8988T (cell line): ENCODE data around the gene MEG3.

Source experiments
- DNase-seq: peaks from one replicate; pipeline ENCODE4 v3.0.0; 2011

The MEG3 gene

GRCh38 chr14:100884456-100884855 lies 58.5 kb downstream of the MEG3 start:
- no peak for DNase-seq

- no peak for DNase-seq
Observed at GRCh38 chr14:100885196-100885595, 59.3 kb downstream of the MEG3 start.

- no peak for DNase-seq
Observed at GRCh38 chr14:100885617-100886016, 59.7 kb downstream of the MEG3 start.

- no peak for DNase-seq
Observed at GRCh38 chr14:100887728-100888335, 61.9 kb downstream of the MEG3 start.

- DNase-seq, result no peak
Observed at GRCh38 chr14:100888789-100889315, 62.9 kb downstream of the MEG3 start.

- DNase-seq, result no peak
Observed at GRCh38 chr14:100889641-100890040, 63.7 kb downstream of the MEG3 start.

- no peak for DNase-seq
Observed at GRCh38 chr14:100890061-100890850, 64.3 kb downstream of the MEG3 start.

- DNase-seq, result no peak
Observed at GRCh38 chr14:100891051-100891450, 65.1 kb downstream of the MEG3 start.

GRCh38 chr14:100891501-100892445 lies 65.9 kb downstream of the MEG3 start:
- DNase-seq, result no peak

GRCh38 chr14:100892496-100893227 lies 66.7 kb downstream of the MEG3 start:
- no peak for DNase-seq

- no peak for DNase-seq
Observed at GRCh38 chr14:100893228-100893601, 67.3 kb downstream of the MEG3 start.

- DNase-seq, result no peak
Observed at GRCh38 chr14:100893760-100894159, 67.8 kb downstream of the MEG3 start.

GRCh38 chr14:100894416-100894815 lies 68.5 kb downstream of the MEG3 start:
- DNase-seq, result peak; percentile 8

- no peak for DNase-seq
Observed at GRCh38 chr14:100895411-100895810, 69.5 kb downstream of the MEG3 start.

GRCh38 chr14:100896369-100897060 lies 70.6 kb downstream of the MEG3 start:
- no peak for DNase-seq

- no peak for DNase-seq
Observed at GRCh38 chr14:100898465-100898864, 72.5 kb downstream of the MEG3 start.

- no peak for DNase-seq
Observed at GRCh38 chr14:100898935-100899883, 73.3 kb downstream of the MEG3 start.

GRCh38 chr14:100899884-100900771 lies 74.2 kb downstream of the MEG3 start:
- DNase-seq, result peak; percentile 11

- DNase-seq, result peak; percentile 71
Observed at GRCh38 chr14:100900837-100901390, 75.0 kb downstream of the MEG3 start.
